ENCODE data around the gene POGZ.
"Not testable (repeated sequence)": the region's sequence is repeated elsewhere in the genome, so short reads cannot be mapped to it uniquely, and the experiment has no call there.

POGZ gene

GRCh38 chr1:151419819-151420218, 39.5 kb downstream of the POGZ start:
- no peak for DNase-seq (ENCODE audit: low read depth in 2 of 2)

GRCh38 chr1:151418081-151418480, 41.2 kb downstream of the POGZ start:
- no peak for DNase-seq (ENCODE audit: low read depth in 2 of 2)

- peak; percentile 20 to 35 for DNase-seq (ENCODE audit: low read depth in 2 of 2)
Observed at GRCh38 chr1:151416231-151416630, 43.1 kb downstream of the POGZ start.

GRCh38 chr1:151411884-151412283, 47.4 kb downstream of the POGZ start:
- no peak for DNase-seq (ENCODE audit: low read depth in 2 of 2)

- DNase-seq (ENCODE audit: low read depth in 2 of 2), result peak; percentile 8 to 9
Observed at GRCh38 chr1:151408891-151409290, 50.4 kb downstream of the POGZ start.

- DNase-seq (ENCODE audit: low read depth in 2 of 2), result no peak
Observed at GRCh38 chr1:151407304-151407703, 52.0 kb downstream of the POGZ start.

GRCh38 chr1:151406176-151406575, 53.1 kb downstream of the POGZ start:
- DNase-seq (ENCODE audit: low read depth in 2 of 2), result no peak

GRCh38 chr1:151405187-151405951, 53.9 kb downstream of the POGZ start:
- DNase-seq (ENCODE audit: low read depth in 2 of 2), result no peak

- no peak for DNase-seq (ENCODE audit: low read depth in 2 of 2)
Observed at GRCh38 chr1:151403612-151404011, 55.7 kb downstream of the POGZ start.

- no peak for DNase-seq (ENCODE audit: low read depth in 2 of 2)
Observed at GRCh38 chr1:151402764-151403163, 56.5 kb downstream of the POGZ start.

GRCh38 chr1:151401860-151402259, 57.4 kb downstream of the POGZ start:
- no peak for DNase-seq (ENCODE audit: low read depth in 2 of 2)

- DNase-seq (ENCODE audit: low read depth in 2 of 2), result no peak
Observed at GRCh38 chr1:151401125-151401788, 58.0 kb downstream of the POGZ start.

- peak; percentile 84 for DNase-seq (ENCODE audit: low read depth in 2 of 2)
Observed at GRCh38 chr1:151399324-151400171, 59.7 kb downstream of the POGZ start, which contains the start of gene PSMB4. Gene PSMB4 (plus strand): TSS chr1:151399573. CDS start chr1:151399588, 15 bp downstream.

- DNase-seq (ENCODE audit: low read depth in 2 of 2), result not testable (repeated sequence)
Observed at GRCh38 chr1:151396265-151396664, 63.0 kb downstream of the POGZ start.

- DNase-seq (ENCODE audit: low read depth in 2 of 2), result no peak
Observed at GRCh38 chr1:151393583-151393982, 65.7 kb downstream of the POGZ start.

GRCh38 chr1:151391079-151391563, 68.2 kb downstream of the POGZ start:
- DNase-seq (ENCODE audit: low read depth in 2 of 2), result no peak

GRCh38 chr1:151390221-151391078, 68.8 kb downstream of the POGZ start:
- DNase-seq (ENCODE audit: low read depth in 2 of 2), result not testable (repeated sequence)

GRCh38 chr1:151386002-151386401, 73.3 kb downstream of the POGZ start:
- DNase-seq (ENCODE audit: low read depth in 2 of 2), result no peak

GRCh38 chr1:151384584-151384983, 74.7 kb downstream of the POGZ start:
- no peak for DNase-seq (ENCODE audit: low read depth in 2 of 2)

- no peak for DNase-seq (ENCODE audit: low read depth in 2 of 2)
Observed at GRCh38 chr1:151377150-151377884, 82.0 kb downstream of the POGZ start.
